ENCODE data around the gene CLDN9. TPM values are rescaled to one million over a fixed set of nuclear protein-coding genes. Genes with fewer than 3 reads are reported as not detected.

The CLDN9 gene
- total RNA-seq (1 to 10 TPM in 3 of 10 donors, under 1 TPM in 7; 0.19 to 1.5 (median 0.79) TPM), polyA plus RNA-seq (1 to 10 TPM; 1.0 to 3.2 TPM)
- long read RNA-seq, donor 1 = 0 reads
- long read RNA-seq, donor 2 = 0 reads
- long read RNA-seq, donor 3 = 0 reads

DNA sequence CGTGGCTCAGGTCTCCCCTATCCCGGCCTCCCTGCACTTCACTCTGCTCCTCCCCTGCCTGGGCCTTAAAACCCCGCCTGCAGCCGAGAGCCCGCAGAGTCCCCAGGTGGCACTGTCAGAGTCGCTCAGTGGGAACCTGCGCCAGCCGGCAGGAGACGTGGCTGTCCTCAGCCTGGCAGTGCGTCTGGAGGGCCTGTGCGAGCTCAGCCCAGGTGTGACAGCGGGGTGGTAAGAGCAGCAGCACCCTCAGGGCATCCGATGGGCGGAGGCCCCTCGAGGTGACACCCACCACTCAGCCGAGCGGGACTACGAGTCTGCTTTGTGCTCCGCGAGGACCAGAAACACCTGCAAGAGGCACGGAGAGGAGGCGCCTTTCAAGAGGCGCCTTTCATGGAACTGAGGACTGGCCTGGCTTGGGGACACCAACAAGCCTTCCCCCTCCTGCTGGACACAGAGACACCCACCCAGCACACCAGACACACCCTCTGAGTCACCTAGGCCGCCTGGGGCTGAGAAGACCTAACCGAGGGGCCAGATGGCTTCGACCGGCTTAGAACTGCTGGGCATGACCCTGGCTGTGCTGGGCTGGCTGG is at the start of gene CLDN9:
TSS of gene CLDN9 (plus strand) at position 96 of the 593 bp plus-strand sequence. CDS start at position 536, 440 bp downstream.
- 35 to 40% methylated on average over 27 of the region's 27 CpGs for WGBS, 2 donors
- intact Hi-C loops (cut with DNase I) = no loop called here
- no peaks in the 10 kb centered on the region for H3K36me3 ChIP-seq
- ATAC-seq = peak in 2 of 8 donors; percentile 6 to 34
- no peaks in the 10 kb centered on the region for H3K9me3 ChIP-seq
- H3K27me3 ChIP-seq = peaks cover 18 to 94% (median 73%) of the 10 kb centered on the region in 7 donors
- TF ChIP-seq, protein P1, sequence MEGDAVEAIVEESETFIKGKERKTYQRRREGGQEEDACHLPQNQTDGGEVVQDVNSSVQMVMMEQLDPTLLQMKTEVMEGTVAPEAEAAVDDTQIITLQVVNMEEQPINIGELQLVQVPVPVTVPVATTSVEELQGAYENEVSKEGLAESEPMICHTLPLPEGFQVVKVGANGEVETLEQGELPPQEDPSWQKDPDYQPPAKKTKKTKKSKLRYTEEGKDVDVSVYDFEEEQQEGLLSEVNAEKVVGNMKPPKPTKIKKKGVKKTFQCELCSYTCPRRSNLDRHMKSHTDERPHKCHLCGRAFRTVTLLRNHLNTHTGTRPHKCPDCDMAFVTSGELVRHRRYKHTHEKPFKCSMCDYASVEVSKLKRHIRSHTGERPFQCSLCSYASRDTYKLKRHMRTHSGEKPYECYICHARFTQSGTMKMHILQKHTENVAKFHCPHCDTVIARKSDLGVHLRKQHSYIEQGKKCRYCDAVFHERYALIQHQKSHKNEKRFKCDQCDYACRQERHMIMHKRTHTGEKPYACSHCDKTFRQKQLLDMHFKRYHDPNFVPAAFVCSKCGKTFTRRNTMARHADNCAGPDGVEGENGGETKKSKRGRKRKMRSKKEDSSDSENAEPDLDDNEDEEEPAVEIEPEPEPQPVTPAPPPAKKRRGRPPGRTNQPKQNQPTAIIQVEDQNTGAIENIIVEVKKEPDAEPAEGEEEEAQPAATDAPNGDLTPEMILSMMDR (IDR thresholded peaks at IDR 0.05) = no peak
- DNase-seq = no peak
- H3K4me3 ChIP-seq = no peak within 1 kb of the TSS
- peaks cover 0 to 11% (median 4%) of the 10 kb centered on the region in 9 donors for H3K4me1 ChIP-seq
- no peak within 1 kb of the TSS for H3K27ac ChIP-seq

- TF ChIP-seq, protein P1 (IDR thresholded peaks at IDR 0.05) = no peak
- WGBS, 2 donors = 1% methylated on average over 32 to 40 of the region's 40 CpGs
- intact Hi-C loops (cut with DNase I) = loop anchor here in 1 of 10 donors (2.0 kb wide), 1 partner anchor 18 kb away; the partner anchor contains the start of gene PKMYT1
- peak in 1 of 8 donors; percentile 20 for ATAC-seq
- Histone ChIP-seq H3K4me1 (peaks cover 16 to 50% (median 38%) of the 10 kb centered on the region in 9 donors), H3K27ac (no peak overlapping the region), H3K4me3 (peak overlapping the region in 8 of 10 donors; percentile 8 to 42 (median 41)), H3K36me3 (no peaks in the 10 kb centered on the region), H3K9me3 (no peaks in the 10 kb centered on the region), H3K27me3 (peaks cover 60 to 99% (median 97%) of the 10 kb centered on the region in 7 donors)
- DNase-seq = no peak
Measured at GRCh38 chr16:2963074-2963722, 49.5 kb upstream of the CLDN9 start.

GRCh38 chr16:2963723-2964474 is 48.8 kb upstream of the CLDN9 start, which contains the start of gene KREMEN2:
KREMEN2 (plus strand) TSS chr16:2964275; CDS start chr16:2964521, 246 bp downstream.
- Histone ChIP-seq H3K27ac (no peak within 1 kb of the TSS), H3K36me3 (no peaks in the 10 kb centered on the region), H3K27me3 (peaks cover 60 to 97% (median 91%) of the 10 kb centered on the region in 7 donors), H3K4me1 (peaks cover 16 to 57% (median 43%) of the 10 kb centered on the region in 9 donors), H3K4me3 (peak within 1 kb of the TSS in 9 of 10 donors; percentile 8 to 42 (median 41)), H3K9me3 (no peaks in the 10 kb centered on the region)
- WGBS, 2 donors = 0 to 1% methylated on average over 59 to 60 of the region's 60 CpGs
- no peak for ATAC-seq
- intact Hi-C loops (cut with DNase I) = loop anchor here in 1 of 10 donors (2.0 kb wide), 1 partner anchor 17 kb away; the partner anchor contains the start of gene PKMYT1
- no peak for DNase-seq
- TF ChIP-seq, protein P1 (IDR thresholded peaks at IDR 0.05) = no peak
